Activated CD8-positive, alpha-beta memory T cell treated with anti-CD3 and anti-CD28 coated beads, Interleukin-2, amount 50 U/mL, for 4 hours (primary cell): ENCODE measurements around the gene VAPA.

Experiments
- DNase-seq: peaks from one replicate; pipeline ENCODE4 v3.0.0-alpha.2; 2020

Gene VAPA

DNA sequence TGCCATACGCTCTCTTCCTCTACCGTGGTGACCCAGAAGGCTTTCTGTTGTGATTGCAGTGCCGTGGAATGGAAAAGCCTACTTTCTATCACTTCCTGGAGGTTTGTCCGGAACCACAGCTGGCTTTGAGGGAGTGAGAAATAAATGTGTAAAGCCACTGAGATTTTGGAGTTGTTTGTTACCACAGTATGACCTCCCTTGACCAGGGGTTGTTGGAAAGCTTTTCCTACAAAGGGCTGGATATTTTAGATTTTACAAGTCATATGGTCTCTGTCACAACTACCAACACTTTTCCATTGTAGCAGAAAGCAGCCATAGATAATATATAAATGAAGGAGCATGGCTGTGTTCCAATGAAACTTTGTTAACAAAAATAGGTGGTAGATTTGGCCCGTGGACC is 70.3 kb downstream of the VAPA start:
- DNase-seq = no peak

DNA sequence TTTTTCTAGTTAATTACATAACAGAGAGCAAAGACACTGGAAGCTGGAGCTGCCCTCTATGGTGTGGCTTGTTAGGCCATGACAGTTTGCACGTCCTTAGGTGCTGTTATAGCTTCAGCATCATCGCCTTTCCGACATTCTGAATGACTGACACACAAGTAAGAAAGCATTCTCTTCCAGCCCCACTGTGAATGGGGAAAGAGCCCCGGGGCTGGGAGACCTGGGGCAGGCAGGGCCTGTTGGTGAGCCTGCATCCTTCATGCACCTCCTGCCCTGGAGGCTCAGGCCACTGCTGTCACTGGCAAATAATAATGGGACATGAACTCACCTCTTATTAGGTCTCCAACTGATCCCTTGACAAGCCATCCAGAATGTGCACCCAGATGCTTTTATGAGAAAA is 71.8 kb downstream of the VAPA start:
- DNase-seq = no peak

DNA sequence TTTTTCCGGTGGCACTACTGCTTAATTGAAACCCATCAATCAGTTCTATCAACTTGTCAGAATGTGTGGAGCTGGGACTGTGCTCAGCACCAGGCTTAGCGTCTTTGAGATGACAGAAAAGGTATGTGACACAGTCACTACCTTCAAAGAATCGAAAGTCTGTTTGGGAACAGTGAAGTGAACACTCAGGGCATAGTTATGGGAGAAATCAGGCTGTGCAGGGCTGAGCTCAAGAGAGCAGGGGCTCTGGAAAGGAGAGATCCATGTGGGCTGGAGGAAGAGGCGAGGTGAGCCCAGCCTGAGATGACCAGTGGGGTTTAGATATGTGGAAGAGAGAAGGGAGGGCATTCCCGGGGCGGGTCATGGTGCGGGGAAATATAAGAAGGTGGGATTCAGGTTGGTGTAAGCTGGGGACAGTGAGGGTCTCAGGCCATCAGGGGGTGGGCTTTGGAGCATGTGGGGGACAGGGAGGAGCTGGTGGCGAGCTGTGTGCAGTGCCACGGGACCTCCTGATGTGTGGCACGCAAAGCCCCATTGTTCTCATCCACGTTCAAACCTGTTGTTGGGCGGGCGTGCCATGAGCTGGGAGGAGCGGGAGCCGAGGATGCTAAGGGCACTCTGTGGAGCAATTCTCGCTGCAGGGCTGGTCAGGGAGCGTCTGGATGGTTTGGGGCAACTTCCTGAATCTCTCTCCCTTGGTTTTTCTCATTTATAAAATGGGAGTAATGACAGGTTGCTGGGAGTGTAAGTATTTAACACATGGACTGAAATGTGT is 72.5 kb downstream of the VAPA start:
- no peak for DNase-seq

DNA sequence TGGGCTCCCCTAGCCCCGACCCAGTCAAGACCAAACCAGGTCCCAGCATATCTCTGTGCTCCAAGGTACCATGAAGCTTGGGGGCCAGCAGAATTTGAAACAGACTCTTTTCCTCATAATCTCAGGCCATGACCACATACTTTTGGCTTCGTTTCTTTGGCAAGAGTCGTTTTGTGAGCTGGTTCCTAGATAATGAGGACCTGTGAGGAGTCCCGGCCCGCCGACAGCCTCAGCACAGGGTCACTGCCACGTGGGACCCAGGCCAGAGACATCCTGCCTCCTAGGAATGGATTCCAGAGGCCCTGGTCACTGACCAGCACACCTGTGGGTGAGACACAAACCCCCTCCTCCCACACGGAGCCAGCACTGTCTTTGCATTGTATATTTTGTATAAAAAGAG is 73.5 kb downstream of the VAPA start:
- no peak for DNase-seq

DNA sequence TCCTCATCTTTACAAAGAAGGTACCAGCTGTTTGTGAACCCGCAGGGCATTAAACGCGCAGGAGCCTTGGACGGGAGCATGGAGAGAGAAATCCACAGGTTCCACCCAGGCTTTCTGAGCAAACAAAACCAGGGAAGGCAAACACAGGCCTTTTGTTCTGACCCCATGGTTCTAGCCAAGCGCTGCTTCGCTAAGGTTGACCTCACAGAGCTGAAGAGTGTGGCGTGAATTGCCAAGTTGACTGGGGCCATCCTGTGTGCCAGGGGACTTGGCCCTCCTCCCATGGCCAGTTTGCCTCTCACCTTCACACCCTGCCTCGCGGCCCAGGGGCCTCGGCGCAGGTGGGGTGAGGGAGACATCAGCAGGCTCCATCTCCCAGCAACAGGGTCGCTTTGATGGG is 74.1 kb downstream of the VAPA start:
- no peak for DNase-seq

DNA sequence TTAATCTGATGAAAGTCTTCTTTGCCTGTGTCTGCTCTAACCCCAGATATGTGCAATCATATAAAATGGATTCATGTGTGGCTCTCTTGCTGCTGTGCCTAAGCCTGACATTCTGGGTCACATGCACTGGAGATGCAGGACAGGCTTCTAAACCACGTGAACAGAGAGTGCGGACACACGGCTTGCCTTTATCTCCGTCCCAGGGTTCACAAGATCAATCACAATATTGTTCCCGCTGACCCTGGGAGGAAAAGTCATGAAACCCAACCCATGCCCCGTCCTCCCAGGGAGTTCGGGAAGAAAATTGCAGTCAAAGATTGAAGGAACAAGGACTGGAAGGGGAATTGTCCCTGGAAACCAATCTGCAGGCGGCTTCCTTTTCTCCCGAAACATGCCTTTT is 74.8 kb downstream of the VAPA start:
- no peak for DNase-seq

DNA sequence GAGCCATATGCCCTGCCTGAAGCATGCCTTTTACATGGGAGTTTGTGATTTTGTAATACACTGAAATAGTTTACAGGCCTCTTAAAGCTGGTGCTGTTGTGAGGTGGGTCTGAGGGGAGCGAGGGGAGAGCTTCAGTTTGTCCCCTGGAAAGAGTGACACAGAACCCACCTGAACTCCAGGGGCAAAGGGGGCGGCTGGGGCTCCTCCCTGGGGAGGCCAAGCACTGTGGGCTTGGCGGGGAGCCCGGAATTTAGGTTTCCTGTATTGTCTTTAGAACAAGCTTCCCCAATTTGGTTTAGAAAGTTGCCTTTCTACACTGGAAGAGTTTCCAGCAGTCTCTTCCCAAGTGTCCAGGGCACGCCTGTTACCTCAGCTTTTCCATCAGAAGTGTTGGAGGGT is 75.7 kb downstream of the VAPA start:
- no peak for DNase-seq

DNA sequence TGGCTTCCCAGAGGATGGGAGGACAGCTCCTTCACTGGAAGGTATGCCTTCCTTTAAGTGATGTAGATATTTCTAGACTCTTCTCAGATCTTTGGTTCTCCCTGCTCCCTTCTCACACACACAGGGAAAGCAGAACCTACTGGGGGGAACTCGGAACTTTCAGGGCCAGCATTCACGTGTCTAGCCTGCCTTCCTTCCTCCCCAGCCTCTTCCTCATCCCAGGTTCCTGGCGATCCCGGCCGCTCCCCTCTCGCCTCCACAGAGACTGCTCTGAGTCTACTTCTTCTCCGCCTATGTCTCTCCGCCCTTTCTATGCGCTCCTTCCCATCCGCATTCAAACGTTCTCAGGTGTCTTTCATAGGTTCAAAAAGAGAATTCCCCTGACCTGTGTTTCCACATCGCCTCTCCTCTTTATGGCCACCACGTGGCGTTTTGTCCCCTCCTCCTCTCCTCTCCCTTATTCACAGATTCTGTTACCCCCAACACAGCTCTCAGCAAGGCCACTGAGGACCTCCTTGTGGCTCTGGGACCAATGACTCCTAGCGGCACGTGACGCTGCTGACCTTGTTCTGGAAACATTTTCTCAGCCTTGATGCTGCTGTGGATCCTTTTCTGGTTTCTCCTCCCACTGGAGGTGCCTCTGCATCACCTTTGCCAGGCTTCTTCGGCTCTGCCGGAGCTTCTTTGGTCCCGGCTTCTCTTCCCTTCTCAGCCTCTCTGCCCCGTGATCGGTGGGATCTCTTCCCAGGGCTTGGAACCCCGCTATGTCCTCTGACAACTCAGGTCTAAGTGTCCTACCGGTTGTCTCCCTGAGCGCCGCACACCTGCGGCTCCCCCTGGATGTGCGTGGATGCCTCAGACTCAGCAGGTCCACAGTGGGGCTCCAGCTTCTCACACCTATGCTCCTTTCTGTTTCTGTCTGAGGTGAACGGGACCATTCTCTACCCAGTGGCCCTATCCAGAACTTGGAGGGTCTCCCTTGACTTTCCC is 77.5 kb downstream of the VAPA start:
- DNase-seq = no peak

DNA sequence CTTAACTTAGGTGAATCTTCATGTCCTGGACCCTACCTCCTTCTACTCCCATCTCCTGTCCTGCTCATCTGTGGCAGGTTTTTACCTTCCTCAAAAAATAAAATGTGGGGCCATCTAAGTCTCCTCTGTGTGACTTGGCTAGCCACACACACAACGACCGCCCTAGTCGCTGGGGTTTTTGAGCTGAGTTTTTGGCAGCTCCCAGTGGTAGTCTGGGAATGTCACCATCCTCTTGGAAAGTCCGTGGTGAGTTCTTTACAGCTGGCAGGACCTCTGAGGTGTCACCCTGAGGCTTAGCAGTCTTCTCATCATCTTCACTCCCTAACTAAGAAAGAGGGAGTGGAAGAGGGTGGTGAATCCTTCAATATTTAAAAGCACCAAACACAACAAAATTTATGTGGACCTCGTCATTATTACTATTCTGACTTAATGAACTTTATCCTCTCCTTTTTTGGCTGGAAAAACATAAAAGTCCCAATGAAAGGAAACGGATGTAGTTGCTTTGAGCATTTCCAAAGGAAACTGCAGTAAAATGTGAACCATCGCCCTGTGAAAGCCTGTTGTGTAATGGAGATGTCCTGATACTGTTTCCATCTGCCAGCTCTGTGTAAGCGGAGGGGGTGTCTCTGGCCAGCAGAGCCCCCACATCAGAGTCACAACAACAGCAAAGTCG is 78.6 kb downstream of the VAPA start:
- no peak for DNase-seq

DNA sequence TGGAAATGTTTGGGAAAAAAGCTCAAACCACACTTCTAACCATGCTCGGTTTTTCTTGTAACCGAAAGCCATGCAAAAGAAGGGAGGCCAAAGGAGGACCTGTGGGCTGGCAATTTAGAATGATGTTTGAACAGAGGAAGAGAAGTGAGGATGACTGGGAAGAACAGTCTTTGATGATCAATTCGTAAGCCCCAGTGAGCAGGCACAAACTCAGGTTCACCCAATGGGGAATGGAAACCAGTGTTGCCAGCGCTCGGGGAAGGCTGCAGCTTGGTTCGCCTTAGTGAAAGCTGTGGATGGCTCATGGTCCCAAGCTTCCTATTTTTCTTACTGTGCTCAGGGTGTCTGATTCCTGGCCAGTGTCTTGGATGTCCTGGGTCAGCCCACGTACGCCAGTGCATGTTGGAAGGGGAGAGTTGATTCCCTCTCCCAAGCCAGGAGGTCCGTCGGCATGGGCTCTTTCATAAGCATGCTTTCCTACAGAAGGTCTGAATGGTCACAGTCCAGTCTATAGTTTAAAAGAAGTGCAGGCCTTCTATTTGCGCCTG is 79.2 kb downstream of the VAPA start:
- no peak for DNase-seq

DNA sequence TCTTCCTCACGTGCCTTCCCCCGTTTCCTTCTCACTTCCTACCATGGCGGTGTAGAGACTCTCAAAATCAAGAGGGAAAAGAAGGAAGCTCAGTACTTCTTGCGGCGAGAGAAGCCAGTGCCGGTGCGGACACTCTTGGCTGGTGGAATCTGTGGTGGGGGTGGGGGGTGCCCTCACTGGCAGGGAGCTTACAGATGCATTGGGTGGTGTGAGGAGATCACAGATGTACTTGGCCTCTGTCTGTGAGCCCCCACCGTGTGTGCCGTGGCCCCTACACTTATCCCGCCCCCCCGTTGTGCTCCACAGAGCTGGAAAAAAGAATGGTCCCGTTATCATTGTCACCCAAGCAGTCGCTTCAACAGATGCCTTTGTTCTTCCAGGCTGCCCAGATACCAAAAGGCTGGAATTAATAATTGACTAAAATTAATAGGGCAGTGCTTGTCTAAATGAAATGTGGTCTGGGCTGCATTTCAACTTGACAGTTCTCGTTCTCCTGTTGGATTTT is 79.8 kb downstream of the VAPA start:
- no peak for DNase-seq

DNA sequence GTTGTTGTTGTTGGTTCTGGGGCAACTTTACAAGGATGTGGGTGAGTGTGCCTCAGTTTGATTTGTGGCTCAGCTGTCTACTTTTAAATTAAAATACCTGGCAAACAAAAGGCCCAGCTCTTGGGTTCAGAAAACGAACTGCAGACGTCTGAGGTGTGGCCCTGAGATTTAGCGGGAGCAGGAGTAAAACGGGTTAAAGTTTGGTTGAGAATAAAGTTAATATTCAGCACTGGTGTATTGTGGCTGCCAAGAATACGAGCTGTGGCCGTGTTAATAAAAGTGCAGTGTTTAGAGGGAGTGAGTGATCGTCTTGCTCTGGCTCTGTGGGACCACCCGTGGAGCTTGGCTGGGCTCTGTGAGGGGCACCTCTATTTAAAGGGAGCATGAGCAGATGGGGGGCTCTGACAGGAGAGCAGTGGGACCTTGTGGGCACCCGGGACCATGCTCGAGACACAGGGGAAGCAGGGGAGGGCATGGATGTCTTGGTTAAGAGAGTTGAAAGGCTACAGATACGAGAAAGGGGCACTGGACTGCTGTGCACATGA is 80.3 kb downstream of the VAPA start:
- DNase-seq = no peak

DNA sequence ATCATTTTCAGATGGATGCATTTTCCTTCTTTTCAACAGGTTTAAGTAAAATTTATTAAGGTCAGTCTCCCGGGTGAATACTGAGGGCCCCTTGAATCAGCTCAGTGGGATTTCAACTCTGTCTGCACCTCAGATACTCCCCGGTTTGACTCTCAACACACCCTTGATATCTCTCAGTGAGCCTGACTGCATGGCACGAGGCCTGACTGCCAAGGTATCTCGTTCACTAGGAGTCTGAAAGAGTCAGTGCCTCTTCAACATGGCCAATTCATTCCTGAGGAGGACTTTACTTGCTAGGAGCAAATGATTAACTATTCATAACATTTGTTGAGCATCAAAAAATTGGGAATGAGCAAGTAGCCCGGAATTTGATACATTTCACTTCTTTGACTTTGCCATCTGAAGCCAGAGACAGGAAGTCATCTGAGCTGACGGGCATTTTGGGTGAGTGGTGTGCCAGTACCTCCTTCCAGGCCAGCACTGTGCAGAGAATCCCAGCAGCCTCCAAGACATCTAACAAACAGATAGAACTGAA is 81.0 kb downstream of the VAPA start:
- DNase-seq = no peak

DNA sequence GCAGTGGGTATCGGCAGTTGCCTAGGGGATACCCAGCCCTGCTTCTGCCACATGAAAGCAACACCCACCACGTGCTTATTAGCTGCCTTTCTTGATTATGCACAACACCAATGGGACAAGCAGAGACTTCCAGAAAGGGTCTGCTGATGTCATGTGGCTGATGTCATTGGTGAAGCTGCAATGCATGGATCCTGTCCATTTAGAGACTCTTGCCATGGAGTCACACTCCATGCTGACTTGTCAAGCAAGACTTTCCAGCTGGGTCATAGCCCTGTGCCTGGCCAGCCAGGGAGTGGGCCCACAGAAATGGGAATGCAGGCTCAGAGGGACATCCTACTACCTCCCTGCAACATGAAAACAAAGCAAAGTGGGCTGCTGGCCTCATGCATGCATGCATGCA is 81.8 kb downstream of the VAPA start:
- no peak for DNase-seq

DNA sequence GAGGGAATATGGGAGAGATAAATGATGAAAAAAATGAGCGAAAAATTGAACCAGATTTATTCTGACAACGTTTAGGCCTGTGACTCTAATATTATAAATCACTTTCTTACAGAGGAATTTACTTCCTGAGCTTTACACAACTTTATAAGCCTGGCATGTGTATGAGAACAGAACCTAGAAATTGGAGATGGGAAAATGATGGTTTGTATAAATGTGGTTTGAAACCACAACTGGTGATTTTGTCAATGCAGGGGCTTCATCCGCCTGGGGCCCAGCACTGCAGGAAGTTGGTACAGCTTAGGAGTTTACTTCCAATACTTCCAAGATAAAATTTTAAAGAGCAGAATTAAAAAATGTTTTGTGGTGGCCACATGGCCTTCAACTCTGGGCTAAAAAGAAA is 82.3 kb downstream of the VAPA start:
- no peak for DNase-seq

DNA sequence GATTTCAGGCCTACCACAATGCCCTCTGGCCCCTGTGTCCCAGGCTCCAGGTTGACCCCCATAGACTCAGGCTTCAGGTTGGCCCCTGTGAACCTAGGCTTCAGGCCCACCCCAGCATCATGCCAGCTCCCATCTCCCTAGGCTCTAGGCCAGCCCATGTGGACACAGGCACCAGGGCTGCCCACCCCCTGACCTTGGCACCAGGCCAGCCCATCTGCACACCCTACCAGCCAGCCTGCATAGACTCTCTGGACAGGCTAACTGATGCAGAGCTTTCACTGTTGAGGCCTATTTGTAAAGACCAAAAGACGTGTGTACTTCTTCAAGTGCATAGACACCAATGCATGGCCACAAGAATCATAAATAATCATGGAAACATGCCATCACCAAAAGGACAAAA is 83.9 kb downstream of the VAPA start:
- DNase-seq = no peak

DNA sequence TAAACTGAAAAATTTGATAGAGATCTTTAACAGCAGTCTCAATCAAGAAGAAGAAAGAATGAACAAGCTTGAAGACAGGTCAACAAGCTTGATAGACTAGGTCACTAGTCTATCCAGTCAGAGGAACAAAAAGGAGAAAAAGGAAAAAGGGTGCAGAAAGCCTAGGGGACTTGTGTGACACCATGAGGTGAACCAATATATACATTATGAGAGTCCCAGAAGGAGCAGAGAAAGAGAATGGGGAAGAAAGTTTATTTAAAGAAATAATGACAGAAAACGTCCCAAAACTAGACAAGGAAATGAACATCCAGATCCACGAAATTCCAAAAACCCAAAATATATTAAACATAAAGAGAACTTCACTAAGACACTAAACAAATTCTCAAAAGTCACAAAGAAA is 84.5 kb downstream of the VAPA start:
- no peak for DNase-seq

DNA sequence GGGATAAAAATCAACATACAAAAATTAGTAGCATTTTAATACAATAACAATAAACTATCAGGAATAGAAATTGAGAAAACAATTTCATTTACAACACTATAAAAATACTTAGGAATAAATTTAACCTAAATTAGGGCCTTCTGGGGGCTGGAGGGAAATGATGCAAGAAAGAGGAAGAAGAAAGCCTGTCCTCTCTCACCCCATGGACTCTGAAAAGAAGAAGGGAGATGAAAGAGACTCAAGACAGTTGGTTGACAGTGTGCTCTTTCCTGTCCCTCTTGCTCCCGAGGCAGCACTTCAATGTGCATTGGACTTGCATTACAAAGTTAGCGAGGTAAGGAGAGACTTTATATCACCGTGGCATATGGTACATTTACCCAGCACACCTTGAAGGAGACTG is 88.5 kb downstream of the VAPA start:
- no peak for DNase-seq

DNA sequence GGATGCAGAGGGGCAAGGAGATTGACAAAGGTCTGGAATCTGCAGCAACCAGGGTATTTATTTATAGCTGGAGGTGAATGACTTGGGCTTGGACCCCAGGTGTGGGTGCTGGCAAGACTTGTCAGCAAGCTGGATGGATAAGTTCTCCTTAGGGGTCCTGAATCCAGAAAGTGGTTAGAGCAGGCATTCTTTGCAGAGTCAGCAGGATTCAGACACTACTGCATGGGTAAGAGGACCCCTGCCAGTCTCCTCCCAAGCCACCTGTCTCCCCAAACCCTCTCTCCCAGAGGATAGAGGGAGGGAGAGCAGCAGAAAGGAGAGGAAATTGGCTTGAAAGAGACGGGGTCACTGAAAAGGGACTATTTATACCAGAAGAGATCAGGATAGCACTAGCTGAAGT is 89.5 kb downstream of the VAPA start:
- no peak for DNase-seq

DNA sequence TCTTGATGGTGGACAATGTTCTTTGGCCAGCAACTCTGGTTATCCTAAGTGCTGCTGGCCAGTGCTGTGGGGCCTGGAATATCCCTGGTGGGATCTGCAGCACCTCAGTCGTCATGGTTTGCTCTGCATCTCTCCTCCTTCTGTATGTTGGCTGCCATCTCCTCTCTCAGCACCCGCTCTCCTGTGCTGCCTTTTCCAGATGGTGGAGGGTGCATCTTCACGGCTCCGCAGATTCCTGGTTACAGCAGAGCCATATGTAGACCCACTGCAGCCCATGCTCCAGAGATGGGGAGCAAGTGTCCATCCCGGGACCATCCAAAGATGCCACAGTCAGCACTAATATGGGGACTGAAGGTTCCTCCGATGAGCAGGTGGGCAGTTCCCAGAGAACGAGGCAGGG is 90.0 kb downstream of the VAPA start:
- no peak for DNase-seq

DNA sequence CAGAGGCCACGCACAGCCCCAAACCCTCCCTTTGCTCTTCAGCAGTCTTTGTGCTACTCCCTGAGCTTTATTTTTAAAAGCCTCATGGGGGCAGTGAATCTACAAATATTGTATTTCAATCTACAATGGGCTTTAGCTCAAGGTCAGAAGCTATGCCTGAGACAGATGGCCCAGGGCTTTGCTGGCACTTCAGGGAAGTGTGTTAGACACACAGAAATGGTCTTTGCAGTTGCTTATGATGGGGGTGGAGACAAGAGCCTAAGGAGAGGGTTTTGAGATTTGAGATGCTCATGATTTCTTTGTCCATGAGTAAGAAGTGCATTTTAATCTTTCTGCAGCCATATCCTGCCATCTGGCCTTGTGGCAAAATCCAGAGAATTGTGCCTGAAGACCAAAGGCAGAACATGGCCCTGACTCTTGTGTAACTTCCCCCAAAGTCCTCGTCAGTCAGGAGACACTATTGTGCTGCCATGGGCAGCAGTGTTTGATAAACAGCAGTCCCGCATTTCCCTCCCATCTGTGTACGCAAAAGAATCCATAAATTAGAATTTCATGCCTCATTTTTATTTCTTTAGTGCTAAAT is 92.6 kb downstream of the VAPA start:
- DNase-seq = no peak

DNA sequence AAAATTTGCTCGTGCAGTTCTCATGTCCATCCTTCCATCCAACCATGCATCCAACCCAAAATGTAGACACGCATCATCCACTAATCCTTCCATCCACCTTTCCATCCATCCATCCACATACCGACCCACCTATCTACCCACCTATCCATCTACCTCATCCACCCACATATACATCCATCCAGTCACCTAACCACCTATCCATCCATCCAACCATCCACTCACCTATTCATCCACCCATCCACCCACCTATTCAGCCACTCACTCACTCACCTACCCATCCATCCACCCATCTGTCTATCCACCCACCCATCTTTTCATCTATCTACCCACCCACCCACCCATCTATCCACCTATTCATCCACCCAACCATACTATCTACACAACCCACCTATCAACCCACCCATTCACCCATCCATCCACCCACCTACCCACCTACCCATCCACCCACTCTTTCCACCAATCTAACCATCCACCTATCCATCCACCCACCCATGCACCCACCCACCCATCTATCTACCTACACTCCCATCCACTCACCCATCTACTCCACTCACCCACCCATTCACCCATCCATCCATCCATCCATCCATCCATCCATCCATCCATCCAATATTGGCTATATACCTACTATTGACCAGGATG is 94.3 kb downstream of the VAPA start:
- DNase-seq = no peak
